GM12891 (cell line): Measurements from ENCODE around the gene SEMA4D.

ENCODE experiments used
- POLR2A ChIP-seq: IDR thresholded peaks from 2 replicates; pipeline ENCODE4 v1.6.1; 2011; ENCODE audit warnings: low read depth, low read length, control low read depth
- POLR2AphosphoS5 ChIP-seq: IDR thresholded peaks from 2 replicates; pipeline ENCODE4 v1.6.1; 2011; ENCODE audit warnings: low read depth, low read length, control low read depth

- no peak for TF ChIP-seq POLR2AphosphoS5
- no peak for TF ChIP-seq POLR2A
Measured at GRCh38 chr9:89532944-89533343, 35.0 kb upstream of the SEMA4D start.
